ENCODE measurements around the gene NYNRIN. TPM values are rescaled to one million over a fixed set of nuclear protein-coding genes. Genes with fewer than 3 reads are reported as not detected.
"Not testable (repeated sequence)": the region's sequence is repeated elsewhere in the genome, so short reads cannot be mapped to it uniquely, and the experiment has no call there.

The NYNRIN gene
- total RNA-seq, result 3.3 and 4.2 TPM in 2 replicates

GRCh38 chr14:24398653-24399446, at the start of gene NYNRIN:
Gene NYNRIN (plus strand): TSS chr14:24399003. CDS start chr14:24399247, 244 bp downstream.
- DNase-seq (ENCODE audit: low read depth in 2 of 2), result peak in 1 of 2 donors; percentile 58

GRCh38 chr14:24349742-24350141, 49.1 kb upstream of the NYNRIN start:
- no peak for DNase-seq (ENCODE audit: low read depth in 2 of 2)

GRCh38 chr14:24351517-24351916, 47.3 kb upstream of the NYNRIN start:
- DNase-seq (ENCODE audit: low read depth in 2 of 2), result no peak

- no peak for DNase-seq (ENCODE audit: low read depth in 2 of 2)
Observed at GRCh38 chr14:24353559-24354481, 45.0 kb upstream of the NYNRIN start.

GRCh38 chr14:24354482-24354825, 44.3 kb upstream of the NYNRIN start:
- DNase-seq (ENCODE audit: low read depth in 2 of 2), result not testable (repeated sequence)

- no peak for DNase-seq (ENCODE audit: low read depth in 2 of 2)
Observed at GRCh38 chr14:24355009-24355408, 43.8 kb upstream of the NYNRIN start.

- DNase-seq (ENCODE audit: low read depth in 2 of 2), result no peak
Observed at GRCh38 chr14:24356208-24356607, 42.6 kb upstream of the NYNRIN start.

GRCh38 chr14:24360281-24360680, 38.5 kb upstream of the NYNRIN start:
- no peak for DNase-seq (ENCODE audit: low read depth in 2 of 2)

GRCh38 chr14:24361326-24361725, 37.5 kb upstream of the NYNRIN start:
- no peak for DNase-seq (ENCODE audit: low read depth in 2 of 2)

- no peak for DNase-seq (ENCODE audit: low read depth in 2 of 2)
Observed at GRCh38 chr14:24362241-24362960, 36.4 kb upstream of the NYNRIN start.

- no peak for DNase-seq (ENCODE audit: low read depth in 2 of 2)
Observed at GRCh38 chr14:24363401-24363800, 35.4 kb upstream of the NYNRIN start.

- no peak for DNase-seq (ENCODE audit: low read depth in 2 of 2)
Observed at GRCh38 chr14:24364841-24365240, 34.0 kb upstream of the NYNRIN start.

- DNase-seq (ENCODE audit: low read depth in 2 of 2), result peak; percentile 86 to 97
Observed at GRCh38 chr14:24365600-24366412, 33.0 kb upstream of the NYNRIN start.

GRCh38 chr14:24366413-24366720, 32.4 kb upstream of the NYNRIN start:
- DNase-seq (ENCODE audit: low read depth in 2 of 2), result no peak

- peak; percentile 7 to 88 for DNase-seq (ENCODE audit: low read depth in 2 of 2)
Observed at GRCh38 chr14:24366721-24367513, 31.9 kb upstream of the NYNRIN start.

GRCh38 chr14:24367514-24368211, 31.1 kb upstream of the NYNRIN start, which contains the start of gene NFATC4:
Gene NFATC4 (plus strand): TSS chr14:24368184. CDS start chr14:24368341, 157 bp downstream.
- DNase-seq (ENCODE audit: low read depth in 2 of 2), result peak in 1 of 2 donors; percentile 91

GRCh38 chr14:24368212-24368561, 30.6 kb upstream of the NYNRIN start:
- no peak for DNase-seq (ENCODE audit: low read depth in 2 of 2)

GRCh38 chr14:24368562-24369252, 30.1 kb upstream of the NYNRIN start:
- peak in 1 of 2 donors; percentile 37 for DNase-seq (ENCODE audit: low read depth in 2 of 2)

GRCh38 chr14:24369463-24369862, 29.3 kb upstream of the NYNRIN start:
- DNase-seq (ENCODE audit: low read depth in 2 of 2), result no peak
